Limb (tissue), 2 donors: Measurements from ENCODE around the gene HSPB1.
"Not testable (repeated sequence)": the region's sequence is repeated elsewhere in the genome, so short reads cannot be mapped to it uniquely, and the experiment has no call there.

Experiments used
- DNase-seq, 2 donors: peaks; one replicate each; pipeline ENCODE4 v3.0.0-alpha.2; 2016; ENCODE audit errors: extremely low spot score in 2 of 2

The HSPB1 gene

DNA sequence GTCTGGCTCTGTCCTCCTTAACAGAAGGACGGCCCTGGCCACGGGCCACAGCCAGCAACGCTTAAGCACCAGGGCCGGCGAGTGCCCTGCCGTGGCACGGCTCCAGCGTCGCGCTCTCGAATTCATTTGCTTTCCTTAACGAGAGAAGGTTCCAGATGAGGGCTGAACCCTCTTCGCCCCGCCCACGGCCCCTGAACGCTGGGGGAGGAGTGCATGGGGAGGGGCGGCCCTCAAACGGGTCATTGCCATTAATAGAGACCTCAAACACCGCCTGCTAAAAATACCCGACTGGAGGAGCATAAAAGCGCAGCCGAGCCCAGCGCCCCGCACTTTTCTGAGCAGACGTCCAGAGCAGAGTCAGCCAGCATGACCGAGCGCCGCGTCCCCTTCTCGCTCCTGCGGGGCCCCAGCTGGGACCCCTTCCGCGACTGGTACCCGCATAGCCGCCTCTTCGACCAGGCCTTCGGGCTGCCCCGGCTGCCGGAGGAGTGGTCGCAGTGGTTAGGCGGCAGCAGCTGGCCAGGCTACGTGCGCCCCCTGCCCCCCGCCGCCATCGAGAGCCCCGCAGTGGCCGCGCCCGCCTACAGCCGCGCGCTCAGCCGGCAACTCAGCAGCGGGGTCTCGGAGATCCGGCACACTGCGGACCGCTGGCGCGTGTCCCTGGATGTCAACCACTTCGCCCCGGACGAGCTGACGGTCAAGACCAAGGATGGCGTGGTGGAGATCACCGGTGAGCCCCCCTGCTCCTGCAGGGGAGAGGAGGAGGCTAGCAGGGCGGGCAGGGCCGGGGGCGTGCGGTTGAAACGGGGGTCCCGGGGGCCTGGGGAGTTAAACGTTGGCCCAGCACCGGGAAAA lies at the start of gene HSPB1:
HSPB1 (plus strand) TSS at position 327 of the 855 bp plus-strand sequence; CDS start at position 367, 40 bp downstream.
- peak; percentile 91 to 92 for DNase-seq

DNA sequence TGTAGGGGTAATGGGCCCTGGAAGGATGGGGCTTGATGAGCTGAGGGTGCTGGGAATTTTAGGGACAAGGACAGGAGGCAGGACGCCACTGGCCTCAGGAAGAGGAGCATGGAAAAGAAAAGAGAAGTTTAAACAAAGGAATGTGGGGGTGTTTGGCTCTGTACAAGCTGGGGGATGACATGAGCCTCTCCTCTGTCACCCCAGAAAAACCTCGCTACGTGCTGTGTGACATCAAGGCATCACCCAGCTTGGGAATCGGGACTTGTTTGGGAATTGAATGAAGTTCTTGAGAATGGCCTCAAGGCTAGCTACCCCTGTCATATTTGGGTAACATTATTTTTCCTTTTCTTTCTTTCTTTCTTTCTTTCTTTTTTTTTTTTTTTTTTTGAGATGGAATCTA lies 47.7 kb upstream of the HSPB1 start:
- no peak for DNase-seq

DNA sequence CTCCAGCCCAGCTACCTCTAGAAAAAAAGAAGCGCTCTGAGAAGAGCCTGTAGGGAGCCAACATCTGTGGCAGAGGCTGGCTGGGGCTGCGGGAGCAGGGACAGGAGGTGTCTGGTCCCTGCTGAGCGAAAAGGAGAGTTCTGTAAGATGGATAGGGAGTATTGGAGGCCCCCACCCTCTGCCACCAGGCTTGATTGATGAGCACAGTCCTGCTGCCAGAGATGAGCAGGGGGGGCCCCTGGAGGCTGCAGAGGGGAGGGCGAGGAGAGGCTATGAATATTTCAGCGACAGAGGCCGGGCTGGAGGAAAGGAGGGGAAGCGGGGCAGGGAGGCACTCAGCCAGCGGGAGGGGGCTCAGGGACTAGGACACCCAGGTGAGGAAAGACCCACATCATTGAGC lies 44.5 kb upstream of the HSPB1 start:
- DNase-seq: no peak

DNA sequence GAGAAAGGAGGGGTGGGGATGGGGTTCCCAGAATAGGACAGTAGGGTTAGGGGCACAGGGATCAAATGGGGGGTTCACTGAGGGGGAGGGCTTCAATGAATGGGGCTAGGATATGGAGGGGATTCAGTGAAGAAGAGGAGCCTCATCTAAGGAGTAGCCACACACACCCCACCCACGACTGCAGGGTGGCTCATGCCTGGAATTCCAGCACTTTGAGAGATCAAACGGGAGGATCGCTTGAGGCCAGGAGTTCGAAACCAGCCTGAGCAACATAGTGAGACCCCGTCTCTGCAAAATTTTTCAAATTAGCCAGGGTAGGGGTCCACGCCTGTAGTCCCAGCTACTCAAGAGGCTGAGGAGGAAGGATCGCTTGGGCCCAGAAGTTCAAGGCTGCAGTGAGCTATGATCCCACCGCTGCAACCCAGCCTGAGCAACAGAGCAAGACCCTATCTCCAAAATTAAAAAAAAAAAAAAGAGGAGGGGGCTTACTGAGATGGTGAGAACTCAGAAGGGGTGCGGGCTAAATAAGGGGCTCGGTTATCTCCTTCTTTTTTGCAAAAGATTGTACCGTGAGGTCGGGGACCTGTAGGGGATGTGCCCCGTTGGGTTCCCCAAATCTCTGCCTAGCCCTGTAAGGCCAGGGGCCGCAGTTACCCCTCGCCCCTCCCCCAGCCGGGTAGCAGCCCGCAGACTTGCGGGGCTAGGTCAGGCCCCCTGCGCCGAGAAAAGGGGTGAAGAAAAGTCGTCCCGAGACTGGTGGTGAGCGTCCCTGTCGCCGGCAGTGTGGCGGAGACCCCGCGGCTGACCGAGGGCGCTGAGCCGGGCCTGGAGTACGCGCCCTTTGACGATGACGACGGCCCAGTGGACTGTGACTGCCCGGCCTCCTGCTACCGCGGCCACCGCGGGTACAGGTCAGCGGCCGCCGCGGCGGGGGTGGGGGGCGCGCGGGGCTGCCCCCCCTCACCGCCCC lies 43.1 kb upstream of the HSPB1 start:
- DNase-seq: no peak

DNA sequence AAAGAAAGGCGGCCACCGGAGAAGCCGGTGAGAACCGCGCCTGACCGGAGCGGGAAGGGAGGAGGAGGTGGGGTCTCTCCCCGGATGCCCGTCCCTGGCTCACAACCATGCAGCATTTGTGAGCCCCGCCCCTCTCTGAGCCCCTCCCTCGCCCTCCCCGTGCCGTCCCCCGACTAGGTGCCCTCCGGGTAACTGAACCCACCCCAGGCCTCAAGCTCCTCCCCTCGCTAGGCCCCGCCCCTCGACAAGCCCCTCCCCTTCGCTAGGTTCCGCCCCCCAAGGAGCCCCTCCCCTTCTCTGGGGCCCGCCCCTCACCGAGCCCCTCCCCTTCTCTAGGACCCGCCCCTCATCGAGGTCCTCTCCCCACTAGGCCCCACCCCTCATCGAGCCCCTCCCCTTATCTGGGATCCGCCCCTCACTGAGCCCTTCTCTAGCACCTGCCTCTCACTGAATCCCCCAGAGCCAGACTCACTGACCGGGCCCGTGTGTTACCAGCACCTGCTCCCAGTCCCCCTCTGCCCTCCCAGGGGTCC lies 42.2 kb upstream of the HSPB1 start:
- peak in 1 of 2 donors; percentile 66 for DNase-seq

DNA sequence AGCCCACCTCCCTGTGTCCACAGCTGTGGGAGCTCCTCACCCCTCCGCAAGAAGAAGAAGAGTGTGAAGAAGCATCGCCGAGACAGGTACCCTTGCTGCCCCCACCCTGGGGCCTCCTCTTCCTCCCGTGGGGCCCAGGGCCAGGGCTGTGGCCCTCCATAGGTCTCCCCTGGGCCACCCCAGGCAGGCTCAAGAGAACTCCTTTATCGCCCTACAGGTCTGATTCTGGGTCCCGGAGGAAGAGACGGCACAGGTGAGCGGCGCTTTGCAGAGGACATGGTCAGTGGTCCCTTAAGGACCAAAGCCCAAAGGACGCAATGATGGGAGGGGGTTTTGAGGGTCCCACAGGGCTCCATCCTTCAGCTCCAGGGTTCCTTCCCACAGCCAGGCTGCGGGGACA lies 41.1 kb upstream of the HSPB1 start:
- DNase-seq: no peak

DNA sequence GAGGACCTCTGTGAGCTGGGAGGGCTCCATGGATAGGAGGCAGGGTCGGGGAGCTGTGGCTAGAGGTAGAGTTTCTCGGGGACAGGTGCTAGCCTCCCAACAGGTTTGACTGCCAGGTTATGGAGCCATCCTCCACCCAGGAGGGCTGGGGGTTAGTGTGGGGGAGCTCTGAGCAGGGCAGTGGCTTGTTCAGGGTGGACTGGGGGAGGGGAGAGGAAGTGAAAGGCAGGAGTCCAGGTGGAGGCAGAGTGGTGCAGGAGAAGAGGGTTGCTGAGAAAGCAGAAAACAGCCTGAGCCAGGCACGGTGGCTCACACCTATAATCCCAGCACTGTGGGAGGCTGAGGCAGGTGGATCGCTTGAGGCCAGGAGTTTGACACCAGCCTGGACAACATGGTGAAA lies 40.5 kb upstream of the HSPB1 start:
- no peak for DNase-seq

DNA sequence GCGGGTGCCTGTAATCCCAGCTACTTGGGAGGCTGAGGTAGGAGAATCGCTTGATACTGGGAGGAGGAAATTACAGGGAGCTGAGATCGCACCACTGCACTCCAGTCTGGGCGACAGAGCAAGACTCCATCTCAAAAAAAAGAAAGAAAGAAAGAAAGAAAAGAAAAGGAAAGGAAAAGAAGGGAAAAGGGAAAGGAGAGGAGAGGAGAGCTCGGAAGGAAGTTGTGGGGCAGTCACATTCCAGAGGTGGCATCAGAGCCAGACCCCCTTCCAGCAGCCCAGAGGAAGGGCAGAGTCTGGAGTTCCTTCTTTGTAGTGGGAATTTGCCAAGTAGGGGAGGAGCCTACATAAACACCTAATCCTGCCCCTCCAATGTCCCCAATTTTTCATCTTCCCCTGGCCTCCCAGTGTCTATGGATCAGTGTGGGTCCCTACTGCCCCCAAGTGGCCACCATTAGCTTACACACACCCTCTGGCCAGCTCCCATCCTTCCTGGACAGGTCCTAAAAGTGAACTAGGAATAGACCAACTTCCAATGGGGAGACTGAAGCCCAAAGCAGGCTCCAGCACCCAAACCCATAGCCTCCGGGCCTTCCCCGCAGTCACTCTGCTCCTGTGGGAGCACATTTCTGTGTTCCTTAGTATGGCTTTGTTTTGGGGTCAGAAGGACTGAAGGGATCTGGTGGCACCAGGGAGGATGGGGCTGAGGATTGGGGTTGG lies 39.6 kb upstream of the HSPB1 start:
- peak in 1 of 2 donors; percentile 62 for DNase-seq

DNA sequence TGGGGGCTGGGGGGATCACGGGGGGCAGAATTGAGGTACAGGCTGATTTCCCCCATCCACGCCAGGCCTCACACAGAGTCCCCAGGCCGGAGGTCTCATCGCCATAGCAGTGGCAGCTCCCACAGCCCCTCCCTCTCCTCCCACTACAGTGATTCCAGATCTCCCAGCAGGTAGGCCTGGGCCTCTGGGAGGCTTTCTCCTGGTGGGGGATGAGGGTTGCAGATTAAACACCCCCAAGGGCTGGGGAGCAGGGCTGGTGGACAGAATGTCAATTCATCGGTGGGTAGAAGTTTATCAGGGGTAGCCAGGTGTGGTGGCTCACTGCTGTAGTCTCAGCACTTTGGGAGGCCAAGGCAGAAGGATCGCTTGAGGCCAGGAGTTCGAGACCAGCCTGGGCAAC lies 37.2 kb upstream of the HSPB1 start:
- DNase-seq: no peak

DNA sequence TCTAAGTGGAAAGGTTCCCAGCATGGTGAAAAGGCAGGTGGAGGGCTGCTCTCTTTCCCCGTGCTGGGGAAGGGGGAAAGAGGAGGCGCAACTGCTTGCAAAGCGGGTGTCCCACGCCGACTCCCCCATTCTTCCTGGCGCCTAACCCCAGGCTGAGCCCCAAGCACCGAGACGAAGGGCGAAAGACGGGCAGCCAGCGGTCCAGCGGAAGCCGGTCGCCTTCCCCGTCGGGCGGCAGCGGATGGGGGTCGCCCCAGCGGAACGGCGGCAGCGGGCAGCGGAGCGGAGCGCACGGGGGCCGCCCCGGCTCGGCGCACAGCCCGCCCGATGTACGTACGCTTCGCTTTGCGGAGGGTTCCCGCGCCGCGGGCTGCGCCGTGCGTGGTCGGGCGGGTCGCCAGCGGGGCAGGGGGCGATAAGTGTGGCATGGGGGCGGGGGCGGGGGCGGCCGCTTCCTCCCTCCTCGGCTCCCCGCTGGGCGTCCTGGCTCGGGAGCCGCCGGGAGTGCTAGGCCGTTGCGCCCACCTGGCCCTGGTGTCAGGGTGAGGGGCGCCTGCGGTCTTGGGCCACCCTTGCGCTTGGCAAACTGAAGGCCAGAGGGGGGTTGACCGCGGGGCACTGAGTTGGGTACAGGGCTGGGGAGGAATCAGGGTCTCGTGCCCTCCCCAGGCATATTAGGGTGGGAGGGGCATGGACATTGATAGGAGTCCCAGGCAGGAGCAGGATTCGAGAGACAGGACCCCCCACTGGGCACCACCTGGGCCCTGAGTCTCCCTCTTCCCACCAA lies 35.2 kb upstream of the HSPB1 start:
- DNase-seq: no peak

DNA sequence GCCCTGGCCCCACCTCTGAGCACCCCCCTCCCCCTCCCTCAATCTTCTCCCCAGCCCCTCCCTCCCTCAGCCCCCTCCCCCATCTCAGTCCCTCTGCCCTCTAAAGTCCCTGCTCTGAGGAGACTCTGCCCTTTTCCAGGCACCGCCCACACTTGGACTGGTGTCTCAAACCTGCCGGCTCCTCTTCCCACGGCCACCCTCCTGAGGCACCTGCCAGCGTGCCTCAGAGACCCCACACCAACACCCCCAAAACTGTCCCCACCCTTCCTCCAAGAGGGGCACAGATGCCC lies 34.6 kb upstream of the HSPB1 start:
- no peak for DNase-seq

DNA sequence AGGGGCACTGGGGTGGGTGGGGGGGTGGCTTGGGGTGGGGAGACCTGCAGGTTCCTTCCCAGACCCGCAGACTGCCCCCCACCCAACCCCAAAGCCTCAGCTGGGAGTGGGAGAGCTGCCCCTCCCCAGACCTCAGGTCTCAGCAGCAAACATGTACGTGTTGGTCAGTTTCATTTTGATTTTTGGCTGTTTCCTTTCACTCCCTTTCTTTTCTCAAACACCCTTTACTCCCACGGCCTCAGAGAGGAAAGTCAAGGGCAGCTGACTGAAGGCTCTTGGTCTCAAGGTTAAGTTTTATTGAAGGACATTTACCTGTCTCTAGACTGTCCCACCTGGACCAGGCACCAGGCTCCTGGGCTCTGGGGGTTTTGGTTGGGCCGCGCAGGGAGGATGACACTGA lies 34.1 kb upstream of the HSPB1 start:
- no peak for DNase-seq

DNA sequence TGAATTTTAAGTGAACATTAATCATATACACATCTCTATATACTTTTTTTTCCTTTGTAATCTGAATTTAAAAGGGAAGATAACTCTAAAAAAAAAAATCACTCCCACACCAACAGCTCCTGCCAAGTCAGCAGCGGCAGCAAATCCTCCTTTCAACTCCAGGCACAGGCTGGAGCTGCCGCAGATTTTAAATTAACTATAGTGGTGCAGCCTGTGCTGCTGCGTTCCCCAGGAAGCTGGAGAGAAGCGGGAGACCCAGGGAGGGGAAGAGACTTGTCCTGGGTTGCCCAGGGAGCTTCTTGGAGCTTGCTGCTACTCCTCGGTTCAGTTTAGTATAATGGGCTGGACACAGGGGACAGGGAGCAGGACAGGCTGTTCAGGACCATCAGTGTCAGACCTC lies 32.6 kb upstream of the HSPB1 start:
- DNase-seq: no peak

DNA sequence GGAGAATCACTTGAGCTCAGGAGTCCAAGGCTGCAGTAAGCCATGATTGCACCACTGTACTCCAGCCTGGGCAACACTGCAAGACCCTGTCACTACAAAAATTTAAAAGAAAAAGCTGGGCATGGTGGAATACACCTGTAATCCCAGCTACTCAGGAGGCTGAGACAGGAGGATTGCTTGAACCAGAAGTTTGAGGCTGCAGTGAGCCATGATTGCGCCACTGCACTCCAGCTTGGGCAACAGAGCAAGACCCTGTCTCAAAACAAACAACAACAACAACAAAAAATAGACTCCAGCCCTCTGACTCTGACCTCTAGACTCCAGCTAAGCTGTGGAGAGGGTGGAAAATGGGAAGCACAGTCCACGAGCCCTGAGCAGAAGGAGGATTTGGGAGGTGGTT lies 31.1 kb upstream of the HSPB1 start:
- DNase-seq: not testable (repeated sequence)

DNA sequence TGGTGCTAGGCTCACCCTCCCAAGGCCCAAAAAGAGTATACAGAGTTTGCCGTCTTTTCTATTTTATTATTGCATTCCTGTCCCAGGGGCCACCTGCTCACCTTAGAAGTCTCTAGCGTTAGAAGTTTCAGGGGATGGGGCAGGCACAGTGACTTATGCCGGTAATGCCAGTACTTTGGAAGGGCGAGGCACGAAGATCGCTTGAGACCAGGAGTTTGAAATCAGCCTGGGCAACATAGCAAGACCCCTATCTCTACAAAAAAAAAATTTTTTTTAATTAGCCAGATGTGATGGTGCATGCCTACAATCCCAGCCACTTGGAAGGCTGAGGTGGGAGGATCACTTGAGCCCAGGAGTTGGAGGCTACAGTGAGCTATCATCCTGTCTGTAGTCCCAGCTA lies 30.3 kb upstream of the HSPB1 start:
- DNase-seq: no peak

DNA sequence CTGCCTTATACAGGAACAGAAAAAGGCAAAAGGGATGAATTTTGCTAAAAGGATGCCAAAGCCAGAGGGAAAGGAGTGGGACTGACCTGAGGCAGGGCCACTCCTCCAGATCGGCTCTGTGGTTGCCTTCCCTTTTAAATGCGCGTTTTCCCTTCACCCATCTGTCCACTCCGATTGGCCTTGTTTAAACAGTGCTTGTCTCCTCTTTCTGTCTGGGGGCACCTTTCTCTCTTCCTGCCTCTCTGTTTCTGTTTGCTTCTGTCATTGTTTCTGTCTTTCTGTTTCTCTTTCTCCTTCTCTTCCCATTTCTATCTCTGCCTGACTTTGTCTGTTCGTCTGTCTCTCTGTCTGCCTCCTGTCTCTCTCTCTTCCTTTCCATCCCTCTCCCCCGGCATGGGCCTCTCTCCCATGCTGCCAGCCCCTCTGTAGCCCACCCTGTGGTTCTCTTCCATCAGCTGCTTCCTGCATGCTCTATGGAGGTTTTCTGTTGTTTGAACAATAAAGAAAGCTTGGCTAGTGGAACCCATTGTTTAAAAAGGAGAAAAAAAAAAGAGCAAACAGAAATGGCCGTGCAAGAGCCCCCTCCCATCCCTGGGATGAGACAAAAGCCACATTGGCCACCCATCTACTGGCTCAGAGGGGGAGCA lies 29.5 kb upstream of the HSPB1 start:
- no peak for DNase-seq

DNA sequence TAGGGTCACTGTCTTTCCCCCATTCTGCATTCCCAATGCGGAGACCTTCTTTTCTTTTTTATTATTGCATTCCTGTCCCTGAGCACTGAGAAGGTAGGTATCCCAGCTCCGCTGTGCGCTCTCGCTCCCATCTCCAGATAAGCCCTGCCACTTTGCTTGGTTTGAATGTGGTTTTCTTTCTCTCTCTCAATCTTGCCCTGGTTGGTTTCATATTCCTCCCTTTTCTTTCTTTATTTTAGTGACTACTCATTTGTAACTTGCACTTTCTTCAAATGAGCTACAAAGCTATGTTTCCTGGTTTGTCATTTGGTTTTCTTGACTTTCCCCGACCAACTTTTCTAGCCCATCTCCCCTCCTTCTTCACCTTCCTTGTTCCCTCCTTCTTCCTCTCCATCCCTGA lies 29.0 kb upstream of the HSPB1 start:
- no peak for DNase-seq

DNA sequence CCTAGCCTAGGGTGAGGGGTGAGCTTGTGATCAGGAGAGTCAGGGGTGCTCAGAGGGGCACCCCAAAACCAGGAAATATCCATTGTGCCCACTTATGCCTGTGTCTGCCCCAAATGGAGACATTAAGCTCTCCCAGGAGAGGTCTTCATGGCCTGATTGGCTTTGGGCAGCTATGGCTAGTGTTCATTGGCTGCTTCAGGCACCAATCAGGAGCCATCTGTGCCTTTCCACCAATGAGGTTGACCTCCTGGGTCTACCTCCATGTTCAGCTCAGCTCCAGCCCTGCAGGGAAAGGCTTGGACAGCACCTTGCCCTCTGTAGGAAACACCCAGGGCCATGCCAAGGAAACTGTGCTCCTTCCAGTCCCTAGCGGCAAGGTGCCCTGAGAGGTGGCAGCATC lies 23.9 kb upstream of the HSPB1 start:
- no peak for DNase-seq

DNA sequence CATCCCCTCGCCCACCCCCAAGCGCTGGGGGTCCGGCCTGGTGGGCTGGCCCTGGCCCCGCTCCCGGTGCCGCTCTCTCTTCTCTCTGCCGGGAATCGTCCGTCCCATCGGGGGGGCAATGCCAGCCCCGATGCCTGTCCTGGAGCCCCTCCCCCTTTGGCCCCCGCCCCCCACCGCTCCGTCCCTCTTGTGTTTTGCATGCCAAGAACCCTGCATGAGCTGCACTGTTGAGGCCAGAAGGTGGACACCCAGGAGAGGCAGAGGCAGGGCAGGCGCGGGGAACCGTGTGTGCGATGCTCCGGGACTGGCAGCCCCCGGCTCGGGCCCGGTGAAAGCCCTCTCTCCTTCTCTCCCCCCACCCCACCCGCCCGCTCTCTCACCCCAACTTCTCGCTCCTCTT lies 22.1 kb upstream of the HSPB1 start:
- DNase-seq: no peak

DNA sequence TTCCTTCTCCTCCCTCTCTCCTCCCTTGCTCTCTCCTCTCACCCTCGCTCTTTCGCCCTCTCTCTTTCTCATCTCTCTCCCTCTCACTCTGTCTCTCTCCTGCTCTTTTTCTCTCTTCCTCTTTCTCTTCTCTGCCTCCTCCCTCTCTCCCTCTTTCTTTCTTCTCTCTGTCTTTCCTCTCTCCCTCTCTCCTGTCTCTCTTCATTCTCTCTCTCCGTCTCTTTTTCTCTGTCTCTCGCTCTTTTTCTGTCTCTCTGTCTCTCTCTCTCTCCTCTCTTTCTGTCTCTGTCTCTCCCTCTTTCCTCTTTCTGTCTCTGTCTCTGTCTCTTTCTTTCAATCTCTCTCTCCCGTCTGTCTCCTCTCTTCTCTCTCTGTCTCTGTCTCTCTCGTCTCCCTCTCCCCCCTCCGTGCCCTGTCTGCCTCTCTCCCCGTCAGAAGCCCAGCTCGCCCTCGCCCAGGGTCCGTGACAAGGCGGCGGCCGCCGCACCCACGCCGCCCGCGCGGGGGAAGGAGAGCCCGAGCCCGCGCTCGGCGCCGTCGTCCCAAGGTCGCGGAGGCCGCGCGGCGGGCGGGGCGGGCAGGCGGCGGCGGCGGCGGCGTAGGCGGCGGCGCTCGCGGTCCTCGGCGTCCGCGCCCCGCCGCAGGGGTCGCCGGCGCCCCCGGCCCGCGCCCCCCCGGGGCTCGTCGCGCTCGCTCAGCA lies 21.3 kb upstream of the HSPB1 start:
- no peak for DNase-seq
